OCI-LY1 (cell line): Measurements from ENCODE around the gene TBC1D5.

ENCODE experiments used
- H2AFZ ChIP-seq: fragments of 200-600 bp; sonication (generic), shearing (Covaris generic); 2 replicates; pipeline ENCODE4 v1.6.0; 2014; ENCODE audit warnings: antibody characterized with exemption, mild to moderate bottlenecking, low read length
- H3F3A ChIP-seq: fragments of 200-600 bp; sonication (generic), shearing (Covaris generic); 2 replicates; pipeline ENCODE4 v1.6.0; 2014; ENCODE audit warnings: mild to moderate bottlenecking, antibody characterized with exemption, low read length, moderate library complexity; ENCODE audit not compliant: insufficient read depth
- H3K27ac ChIP-seq: fragments of 200-600 bp; sonication (generic); 2 replicates; pipeline ENCODE4 v1.5.1; 2014; ENCODE audit warnings: low read length, mixed run types, mild to moderate bottlenecking, low read depth; ENCODE audit not compliant: poor library complexity, severe bottlenecking
- H3K27me3 ChIP-seq: fragments of 200-600 bp; sonication (generic); 2 replicates; pipeline ENCODE4 v1.6.0; 2014; ENCODE audit warnings: antibody characterized with exemption, mild to moderate bottlenecking, low read length, moderate library complexity; ENCODE audit not compliant: insufficient read depth
- H3K36me3 ChIP-seq: fragments of 200-600 bp; sonication (generic); 2 replicates; pipeline ENCODE4 v1.6.1; 2014; ENCODE audit warnings: mild to moderate bottlenecking, antibody characterized with exemption, low read length, moderate library complexity, mixed read lengths; ENCODE audit not compliant: insufficient read depth
- H3K4me1 ChIP-seq: fragments of 200-600 bp; sonication (generic); 2 replicates; pipeline ENCODE4 v1.5.1; 2014; ENCODE audit warnings: mild to moderate bottlenecking, low read length, moderate library complexity; ENCODE audit not compliant: insufficient read depth, severe bottlenecking
- H3K4me2 ChIP-seq: fragments of 200-600 bp; sonication (generic), shearing (Covaris generic); 2 replicates; pipeline ENCODE4 v1.6.1; 2014; ENCODE audit warnings: low read length
- H3K4me3 ChIP-seq: fragments of 200-600 bp; sonication (generic); 2 replicates; pipeline ENCODE4 v1.5.1; 2014; ENCODE audit warnings: low read length, low read depth, mild to moderate bottlenecking, mixed read lengths; ENCODE audit not compliant: poor library complexity, severe bottlenecking
- H3K79me2 ChIP-seq: fragments of 200-600 bp; shearing (Covaris generic); 2 replicates; pipeline ENCODE4 v1.6.1; 2016; ENCODE audit warnings: mixed run types, low read length, mixed read lengths; ENCODE audit not compliant: insufficient read depth
- H3K9ac ChIP-seq: fragments of 200-600 bp; sonication (generic), shearing (Covaris generic); 2 replicates; pipeline ENCODE4 v1.6.1; 2014; ENCODE audit warnings: mild to moderate bottlenecking, low read length, mixed read lengths
- H3K9me2 ChIP-seq: fragments of 200-600 bp; sonication (generic), shearing (Covaris generic); 2 replicates; pipeline ENCODE4 v1.6.1; 2014; ENCODE audit warnings: low read depth, mild to moderate bottlenecking, low read length, mixed read lengths
- H3K9me3 ChIP-seq: fragments of 200-600 bp; shearing (Covaris generic); 2 replicates; pipeline ENCODE4 v1.6.1; 2014; ENCODE audit warnings: low read length, mixed read lengths
- H4K20me1 ChIP-seq: fragments of 200-600 bp; sonication (generic), shearing (Covaris generic); 2 replicates; pipeline ENCODE4 v1.6.0; 2016; ENCODE audit warnings: mild to moderate bottlenecking, low read length; ENCODE audit not compliant: insufficient read depth
- EZH2 ChIP-seq: fragments of 200-600 bp; sonication (generic), shearing (Covaris generic); IDR thresholded peaks from 2 replicates; pipeline ENCODE4 v1.8.0; 2017; ENCODE audit warnings: borderline replicate concordance, mixed run types, mild to moderate bottlenecking, antibody characterized with exemption, low read length, moderate library complexity, mixed read lengths
- TF ChIP-seq, protein P1 (sequence below): fragments of 200-600 bp; sonication (generic), shearing (Covaris generic); IDR thresholded peaks from 2 replicates; pipeline ENCODE4 v1.5.1; 2017; ENCODE audit warnings: mild to moderate bottlenecking, antibody characterized with exemption, low read length, moderate library complexity, mixed read lengths

Gene TBC1D5

DNA sequence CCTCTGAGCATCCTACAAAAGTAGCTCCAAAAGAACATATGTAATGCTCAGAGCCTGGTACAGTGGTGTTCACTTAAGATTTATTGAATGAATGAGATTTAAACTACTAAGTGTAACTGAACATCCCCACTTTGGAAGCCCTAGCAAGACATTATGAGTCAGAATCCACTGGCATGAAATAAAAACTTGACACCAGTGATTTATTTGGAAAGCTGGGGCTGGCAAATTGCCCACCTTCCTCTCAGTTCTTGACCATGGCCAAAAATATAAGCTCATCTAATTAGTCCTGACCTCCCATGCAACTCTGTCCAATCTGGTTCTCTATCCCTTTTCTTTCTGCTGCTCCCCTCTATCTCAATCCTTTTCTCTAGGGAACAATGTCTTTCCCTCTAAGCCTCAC lies 439.7 kb downstream of the TBC1D5 start:
- Histone ChIP-seq H3K79me2 (no peaks in the 10 kb centered on the region), H3K36me3 (no peaks in the 10 kb centered on the region), H2AFZ (no peak overlapping the region), H3K4me3 (no peak overlapping the region), H4K20me1 (no peaks in the 10 kb centered on the region), H3K27ac (no peak overlapping the region), H3F3A (no peaks in the 10 kb centered on the region), H3K9me3 (no peaks in the 10 kb centered on the region), H3K4me2 (no peak overlapping the region), H3K9ac (no peak overlapping the region), H3K4me1 (no peaks in the 10 kb centered on the region), H3K27me3 (no peaks in the 10 kb centered on the region), H3K9me2 (no peaks in the 10 kb centered on the region)
- TF ChIP-seq, protein P1, sequence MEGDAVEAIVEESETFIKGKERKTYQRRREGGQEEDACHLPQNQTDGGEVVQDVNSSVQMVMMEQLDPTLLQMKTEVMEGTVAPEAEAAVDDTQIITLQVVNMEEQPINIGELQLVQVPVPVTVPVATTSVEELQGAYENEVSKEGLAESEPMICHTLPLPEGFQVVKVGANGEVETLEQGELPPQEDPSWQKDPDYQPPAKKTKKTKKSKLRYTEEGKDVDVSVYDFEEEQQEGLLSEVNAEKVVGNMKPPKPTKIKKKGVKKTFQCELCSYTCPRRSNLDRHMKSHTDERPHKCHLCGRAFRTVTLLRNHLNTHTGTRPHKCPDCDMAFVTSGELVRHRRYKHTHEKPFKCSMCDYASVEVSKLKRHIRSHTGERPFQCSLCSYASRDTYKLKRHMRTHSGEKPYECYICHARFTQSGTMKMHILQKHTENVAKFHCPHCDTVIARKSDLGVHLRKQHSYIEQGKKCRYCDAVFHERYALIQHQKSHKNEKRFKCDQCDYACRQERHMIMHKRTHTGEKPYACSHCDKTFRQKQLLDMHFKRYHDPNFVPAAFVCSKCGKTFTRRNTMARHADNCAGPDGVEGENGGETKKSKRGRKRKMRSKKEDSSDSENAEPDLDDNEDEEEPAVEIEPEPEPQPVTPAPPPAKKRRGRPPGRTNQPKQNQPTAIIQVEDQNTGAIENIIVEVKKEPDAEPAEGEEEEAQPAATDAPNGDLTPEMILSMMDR: no peak
- TF ChIP-seq EZH2: no peak

DNA sequence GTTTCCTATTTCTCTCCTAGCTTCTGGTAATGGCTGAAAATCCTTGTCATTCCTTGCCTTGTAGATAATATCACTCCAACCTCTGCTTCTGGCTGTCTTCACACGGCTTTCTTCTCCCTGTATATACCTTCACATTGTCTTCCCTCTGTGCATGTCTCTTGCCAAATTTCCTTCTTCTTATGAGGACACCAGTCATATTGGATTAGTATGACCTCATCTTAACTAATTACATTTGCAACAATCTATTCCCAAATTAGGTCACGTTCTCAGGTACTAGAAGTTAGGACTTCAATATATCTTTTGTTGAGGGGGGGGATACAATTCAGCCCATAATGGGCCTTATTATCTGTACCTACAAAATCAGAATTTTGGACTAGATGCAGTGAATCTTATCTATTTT lies 440.3 kb downstream of the TBC1D5 start:
- Histone ChIP-seq H3K9me2 (no peaks in the 10 kb centered on the region), H3K27ac (no peak overlapping the region), H3K9me3 (no peaks in the 10 kb centered on the region), H3K36me3 (no peaks in the 10 kb centered on the region), H3K9ac (no peak overlapping the region), H3K79me2 (no peaks in the 10 kb centered on the region), H3F3A (no peaks in the 10 kb centered on the region), H3K27me3 (no peaks in the 10 kb centered on the region), H3K4me3 (no peak overlapping the region), H3K4me2 (no peak overlapping the region), H2AFZ (no peak overlapping the region), H4K20me1 (no peaks in the 10 kb centered on the region), H3K4me1 (no peaks in the 10 kb centered on the region)
- TF ChIP-seq EZH2: no peak
- TF ChIP-seq, protein P1: no peak

DNA sequence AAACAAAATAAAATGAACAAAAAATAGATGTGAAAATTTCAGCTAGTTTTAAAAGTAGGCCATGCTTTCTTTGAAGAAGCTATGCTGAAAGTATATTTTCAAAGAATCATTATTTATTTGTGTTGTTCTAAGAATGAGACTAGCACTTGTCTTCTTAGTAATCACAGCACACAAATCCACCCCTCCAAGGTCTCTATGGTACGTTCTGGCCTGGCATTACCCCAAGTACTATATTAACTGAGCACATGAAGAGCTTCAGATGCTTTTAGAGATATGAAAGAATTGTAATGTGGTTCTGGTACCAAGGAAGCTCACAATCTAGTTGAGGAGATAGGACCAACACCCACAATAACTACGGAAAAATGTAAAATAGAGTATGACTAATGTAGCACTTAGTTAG lies 441.2 kb downstream of the TBC1D5 start:
- Histone ChIP-seq H4K20me1 (no peaks in the 10 kb centered on the region), H3K27ac (no peak overlapping the region), H3K36me3 (no peaks in the 10 kb centered on the region)

More for the DNA sequence above, 441.2 kb downstream of the TBC1D5 start:
- H3K4me1 ChIP-seq: no peaks in the 10 kb centered on the region
- no peaks in the 10 kb centered on the region for H3K27me3 ChIP-seq
- H3K4me2 ChIP-seq: no peak overlapping the region
- TF ChIP-seq, protein P1: no peak
- TF ChIP-seq EZH2: no peak
- no peak overlapping the region for H3K4me3 ChIP-seq
- H3K9me3 ChIP-seq: no peaks in the 10 kb centered on the region
- H3F3A ChIP-seq: no peaks in the 10 kb centered on the region
- no peak overlapping the region for H3K9ac ChIP-seq
- no peaks in the 10 kb centered on the region for H3K79me2 ChIP-seq
- no peak overlapping the region for H2AFZ ChIP-seq
- H3K9me2 ChIP-seq: no peaks in the 10 kb centered on the region
